Measurements from ENCODE around the gene SLC25A53.

The SLC25A53 gene

DNA sequence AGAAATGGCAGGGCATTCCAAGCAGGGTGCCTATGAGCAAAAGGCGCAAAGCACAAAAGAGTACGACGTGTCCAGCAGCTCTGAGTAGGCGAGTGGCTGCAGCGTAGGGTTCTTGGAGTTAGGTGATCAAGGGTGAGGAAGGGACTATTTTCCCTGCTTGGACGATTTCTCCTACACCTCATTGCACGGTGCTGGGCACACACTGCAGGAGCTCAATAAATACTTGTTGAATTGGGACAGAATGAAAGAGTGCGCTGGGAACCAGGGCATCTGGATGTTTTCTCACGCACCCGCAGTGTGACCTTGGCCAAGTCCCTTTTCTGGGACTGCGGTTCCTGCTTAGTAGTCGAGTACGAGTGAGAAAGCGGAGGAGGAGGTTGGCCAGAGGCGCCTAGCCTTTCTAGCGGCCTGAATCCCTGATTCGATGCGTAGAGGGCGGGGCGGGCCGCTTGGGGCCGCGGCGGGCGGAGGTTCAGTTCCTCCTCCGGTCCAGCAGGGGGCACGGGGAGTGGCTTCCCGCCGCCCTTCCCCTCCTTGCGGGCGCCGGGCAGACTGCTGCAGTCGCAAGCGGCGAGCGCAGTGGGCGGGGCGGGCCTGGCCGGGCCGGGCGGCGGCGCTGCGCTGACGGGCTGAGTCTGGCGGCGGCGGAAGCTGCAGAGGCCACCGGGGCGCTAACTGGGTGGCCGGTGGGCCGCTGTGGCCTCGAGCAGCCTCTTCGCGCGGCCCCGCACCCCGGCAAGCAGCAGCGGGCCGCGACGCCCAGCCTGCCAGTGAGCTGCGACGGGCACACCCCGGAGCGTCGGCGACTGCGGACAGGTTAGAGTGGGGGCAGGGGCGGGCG lies 9.3 kb upstream of the SLC25A53 start, which contains the start of gene FAM199X:
FAM199X (plus strand) TSS at position 560 of the 841 bp plus-strand sequence. CDS start 333 bp downstream, outside the sequence.
- Histone ChIP-seq H3K27me3 (ENCODE audit: insufficient read depth, poor library complexity, severe bottlenecking) (no peaks in the 10 kb centered on the region), H3K36me3 (ENCODE audit: low read depth) (no peaks in the 10 kb centered on the region), H3K4me1 (ENCODE audit: insufficient read depth, poor library complexity, severe bottlenecking) (no peaks in the 10 kb centered on the region), H3K27ac (ENCODE audit: poor library complexity, severe bottlenecking) (peak within 1 kb of the TSS; percentile 41), H3K9me3 (ENCODE audit: severe bottlenecking) (no peaks in the 10 kb centered on the region), H3K4me3 (ENCODE audit: severe bottlenecking) (peak within 1 kb of the TSS; percentile 99)
- TF ChIP-seq, protein P1, sequence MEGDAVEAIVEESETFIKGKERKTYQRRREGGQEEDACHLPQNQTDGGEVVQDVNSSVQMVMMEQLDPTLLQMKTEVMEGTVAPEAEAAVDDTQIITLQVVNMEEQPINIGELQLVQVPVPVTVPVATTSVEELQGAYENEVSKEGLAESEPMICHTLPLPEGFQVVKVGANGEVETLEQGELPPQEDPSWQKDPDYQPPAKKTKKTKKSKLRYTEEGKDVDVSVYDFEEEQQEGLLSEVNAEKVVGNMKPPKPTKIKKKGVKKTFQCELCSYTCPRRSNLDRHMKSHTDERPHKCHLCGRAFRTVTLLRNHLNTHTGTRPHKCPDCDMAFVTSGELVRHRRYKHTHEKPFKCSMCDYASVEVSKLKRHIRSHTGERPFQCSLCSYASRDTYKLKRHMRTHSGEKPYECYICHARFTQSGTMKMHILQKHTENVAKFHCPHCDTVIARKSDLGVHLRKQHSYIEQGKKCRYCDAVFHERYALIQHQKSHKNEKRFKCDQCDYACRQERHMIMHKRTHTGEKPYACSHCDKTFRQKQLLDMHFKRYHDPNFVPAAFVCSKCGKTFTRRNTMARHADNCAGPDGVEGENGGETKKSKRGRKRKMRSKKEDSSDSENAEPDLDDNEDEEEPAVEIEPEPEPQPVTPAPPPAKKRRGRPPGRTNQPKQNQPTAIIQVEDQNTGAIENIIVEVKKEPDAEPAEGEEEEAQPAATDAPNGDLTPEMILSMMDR (IDR thresholded peaks at IDR 0.05; ENCODE audit: poor library complexity, severe bottlenecking) = peak; percentile 56
- peak; percentile 91 for ATAC-seq (ENCODE audit: low read depth)
- peak; percentile 75 for DNase-seq (ENCODE audit: low spot score)

- TF ChIP-seq, protein P1 (IDR thresholded peaks at IDR 0.05; ENCODE audit: poor library complexity, severe bottlenecking) = no peak
- Histone ChIP-seq H3K4me1 (ENCODE audit: insufficient read depth, poor library complexity, severe bottlenecking) (no peaks in the 10 kb centered on the region), H3K27me3 (ENCODE audit: insufficient read depth, poor library complexity, severe bottlenecking) (no peaks in the 10 kb centered on the region), H3K4me3 (ENCODE audit: severe bottlenecking) (no peak overlapping the region), H3K36me3 (ENCODE audit: low read depth) (no peaks in the 10 kb centered on the region), H3K27ac (ENCODE audit: poor library complexity, severe bottlenecking) (no peak overlapping the region), H3K9me3 (ENCODE audit: severe bottlenecking) (no peaks in the 10 kb centered on the region)
- no peak for DNase-seq (ENCODE audit: low spot score)
- ATAC-seq (ENCODE audit: low read depth) = no peak
Observed at GRCh38 chrX:104151037-104151436, 5.8 kb downstream of the SLC25A53 start.

GRCh38 chrX:104141087-104141760 lies 15.6 kb downstream of the SLC25A53 start:
- H3K27me3 ChIP-seq (ENCODE audit: insufficient read depth, poor library complexity, severe bottlenecking) = no peaks in the 10 kb centered on the region
- no peaks in the 10 kb centered on the region for H3K4me1 ChIP-seq (ENCODE audit: insufficient read depth, poor library complexity, severe bottlenecking)
- TF ChIP-seq, protein P1 (IDR thresholded peaks at IDR 0.05; ENCODE audit: poor library complexity, severe bottlenecking) = no peak
- H3K4me3 ChIP-seq (ENCODE audit: severe bottlenecking) = no peak overlapping the region
- H3K27ac ChIP-seq (ENCODE audit: poor library complexity, severe bottlenecking) = no peak overlapping the region
- H3K36me3 ChIP-seq (ENCODE audit: low read depth) = no peaks in the 10 kb centered on the region
- no peak for DNase-seq (ENCODE audit: low spot score)
- no peak for ATAC-seq (ENCODE audit: low read depth)
- H3K9me3 ChIP-seq (ENCODE audit: severe bottlenecking) = no peaks in the 10 kb centered on the region

GRCh38 chrX:104137496-104137895 lies 19.3 kb downstream of the SLC25A53 start:
- H3K9me3 ChIP-seq (ENCODE audit: severe bottlenecking) = no peaks in the 10 kb centered on the region
- H3K27ac ChIP-seq (ENCODE audit: poor library complexity, severe bottlenecking) = no peak overlapping the region
- DNase-seq (ENCODE audit: low spot score) (no peak), ATAC-seq (ENCODE audit: low read depth) (no peak)
- TF ChIP-seq, protein P1 (IDR thresholded peaks at IDR 0.05; ENCODE audit: poor library complexity, severe bottlenecking) = no peak
- no peak overlapping the region for H3K4me3 ChIP-seq (ENCODE audit: severe bottlenecking)
- H3K27me3 ChIP-seq (ENCODE audit: insufficient read depth, poor library complexity, severe bottlenecking) = no peaks in the 10 kb centered on the region
- H3K4me1 ChIP-seq (ENCODE audit: insufficient read depth, poor library complexity, severe bottlenecking) = no peaks in the 10 kb centered on the region
- H3K36me3 ChIP-seq (ENCODE audit: low read depth) = no peaks in the 10 kb centered on the region
